Stimulated activated CD4-positive, alpha-beta T cell treated with anti-CD3 and anti-CD28 coated beads, Interleukin-4, amount 100 ng/mL, for 1 hour (primary cell): ENCODE results near the gene WWOX.

Source experiments
- DNase-seq: peaks from one replicate; pipeline ENCODE4 v3.0.0-alpha.2; 2020

The WWOX gene

DNA sequence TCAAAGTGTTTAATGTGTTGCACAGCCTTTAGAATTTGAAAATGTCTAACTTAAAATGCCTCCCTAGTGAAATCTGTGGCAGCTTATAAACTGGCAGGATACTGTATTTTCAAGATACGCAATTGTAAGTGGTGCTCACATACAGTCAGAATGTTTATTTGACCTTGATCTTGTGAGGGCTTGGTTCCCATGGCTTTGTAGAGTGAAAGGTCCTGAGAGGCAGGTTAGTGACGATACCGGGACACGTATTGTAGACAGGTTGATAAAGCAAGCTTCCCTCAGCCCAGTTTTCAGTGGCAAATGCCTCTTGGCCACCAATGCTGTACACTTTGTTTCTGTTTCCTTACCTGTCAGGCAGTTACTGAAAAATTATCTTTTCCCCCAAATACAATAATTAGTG, 1074.5 kb downstream of the WWOX start:
- no peak for DNase-seq

DNA sequence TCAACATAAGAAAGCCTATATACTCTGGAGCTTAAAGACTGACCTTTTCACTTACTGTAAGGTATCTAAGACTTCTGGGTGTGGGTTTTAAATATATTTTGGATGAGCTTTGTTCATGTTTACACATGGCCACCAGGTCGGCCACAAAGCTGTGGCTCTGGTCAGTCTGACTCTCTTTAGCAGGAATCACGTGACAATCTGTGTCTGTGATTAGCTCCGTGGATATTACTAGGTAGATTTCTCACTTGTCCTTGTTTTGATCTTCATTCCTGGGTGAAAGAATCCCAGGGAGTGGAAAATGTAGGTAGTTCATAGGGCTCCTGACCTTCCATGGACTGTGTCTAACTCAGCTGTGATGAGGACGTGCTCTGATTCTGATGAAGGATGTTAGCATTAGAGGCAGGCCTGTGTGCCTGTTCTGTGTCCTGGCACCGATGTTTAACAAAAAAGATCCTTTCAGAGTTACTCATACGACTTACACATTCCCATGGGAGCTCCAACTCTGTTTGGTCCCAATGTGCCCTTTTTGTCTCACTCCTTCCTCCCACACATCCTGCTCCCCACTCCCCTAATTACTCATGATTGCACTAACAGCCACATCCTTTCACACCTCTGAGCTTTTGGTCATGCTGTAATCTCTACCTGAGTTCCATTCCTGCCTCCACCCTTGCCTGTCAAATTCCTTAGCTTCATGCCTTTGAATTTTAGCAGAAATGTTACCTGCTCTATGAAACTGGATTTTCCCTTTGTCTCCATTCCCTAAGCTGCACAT, 1076.0 kb downstream of the WWOX start:
- no peak for DNase-seq

DNA sequence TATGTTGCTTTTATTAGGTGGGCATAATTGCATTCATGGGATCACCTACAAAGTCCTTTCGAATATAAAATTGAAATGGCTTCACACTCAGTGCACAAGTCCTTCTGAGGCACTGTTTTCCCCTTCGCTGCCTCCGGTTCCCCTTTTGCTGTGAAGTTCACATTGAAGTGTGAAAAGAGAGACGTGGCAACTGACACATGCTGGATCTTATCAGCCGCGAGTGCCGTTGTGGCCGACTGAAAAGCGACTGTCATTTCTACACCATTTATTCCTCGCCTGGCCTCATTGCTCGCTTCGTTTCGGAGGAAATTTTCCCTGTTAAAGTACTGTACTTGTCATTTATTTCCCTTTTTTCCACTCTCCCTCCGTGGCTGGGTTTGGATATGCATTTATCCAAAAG, 1077.6 kb downstream of the WWOX start:
- DNase-seq = no peak

DNA sequence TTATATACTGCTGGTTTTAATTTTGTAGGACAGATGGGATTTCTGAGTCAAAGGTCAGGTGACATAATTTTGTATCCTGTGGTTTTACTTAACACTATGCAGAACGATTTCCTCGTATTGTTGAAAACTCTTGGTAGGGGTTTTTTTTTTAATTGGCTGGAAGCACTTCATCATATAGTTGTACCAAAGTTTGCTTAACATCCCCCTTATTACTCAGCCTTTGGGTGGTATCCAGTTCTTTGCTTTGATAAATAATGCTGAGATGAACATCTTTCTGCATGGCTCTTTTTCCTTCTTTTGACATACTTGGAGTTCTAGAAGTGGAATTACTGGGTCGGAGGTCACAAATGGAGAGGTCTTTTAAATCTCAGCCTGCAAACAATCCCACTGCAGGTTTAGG, 1082.0 kb downstream of the WWOX start:
- DNase-seq = no peak

DNA sequence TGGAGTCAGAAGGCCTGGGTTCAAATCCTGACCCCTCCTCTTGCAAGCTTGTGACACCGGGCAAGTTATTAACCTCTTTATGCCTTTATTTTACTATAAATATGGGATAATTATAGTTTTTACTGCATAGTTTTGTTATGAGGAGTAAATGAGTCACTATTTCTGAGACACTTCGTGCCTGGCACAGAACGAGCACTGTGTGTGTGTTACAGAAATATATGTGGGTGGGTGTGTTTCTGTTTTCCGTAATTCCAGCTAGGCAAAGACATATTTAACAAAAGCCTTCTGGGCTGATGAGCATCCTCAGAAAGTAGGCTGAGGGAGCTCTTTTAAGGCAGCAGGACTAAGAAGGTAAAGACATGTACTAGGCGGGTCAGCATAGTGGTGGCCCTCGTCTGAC, 1083.2 kb downstream of the WWOX start:
- DNase-seq = no peak

DNA sequence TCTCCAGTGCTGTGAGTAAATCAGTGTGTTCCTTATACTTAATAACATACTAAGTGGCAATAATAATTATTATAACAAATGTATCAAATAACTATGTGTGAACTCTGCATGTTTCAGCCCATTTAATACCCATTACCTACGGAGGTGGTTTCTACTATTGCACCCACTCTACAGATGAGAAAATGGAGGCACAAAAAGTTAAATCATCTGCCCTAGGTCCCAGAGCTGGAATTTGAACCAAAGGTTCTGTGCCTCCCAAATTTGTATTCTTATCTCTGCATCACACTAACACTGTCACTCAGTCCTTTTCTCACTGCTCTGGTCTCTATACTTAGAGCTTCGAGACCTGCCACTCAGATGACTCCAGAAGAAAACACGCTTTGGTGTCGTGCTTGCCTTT, 1084.1 kb downstream of the WWOX start:
- DNase-seq = no peak

DNA sequence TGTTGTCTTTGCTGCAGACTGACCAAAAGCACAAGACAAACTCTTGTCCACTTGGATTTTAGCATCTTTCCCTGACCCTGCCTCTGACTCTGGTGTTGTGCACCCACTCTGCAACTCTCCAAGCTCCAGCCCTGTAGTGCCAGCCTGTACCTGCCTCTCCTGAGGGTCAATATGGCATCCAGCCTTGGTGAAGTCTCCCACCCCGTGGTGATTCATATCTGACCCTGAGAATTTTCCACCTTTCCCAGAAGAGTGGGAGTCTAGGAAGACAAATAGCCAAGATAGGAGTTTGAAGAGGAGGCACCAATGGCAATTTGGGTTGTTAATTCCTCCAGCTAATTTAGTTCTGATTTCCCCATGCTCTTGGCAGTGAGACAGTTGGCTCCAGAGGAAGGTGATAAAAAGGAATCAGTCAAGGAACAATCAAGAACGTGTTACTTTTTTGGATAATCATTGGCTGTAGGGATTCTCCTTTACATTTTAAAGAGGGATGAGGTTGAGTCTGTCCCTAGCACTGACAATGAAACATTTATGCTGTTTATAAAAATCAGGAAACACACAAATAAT, 1085.1 kb downstream of the WWOX start:
- no peak for DNase-seq

DNA sequence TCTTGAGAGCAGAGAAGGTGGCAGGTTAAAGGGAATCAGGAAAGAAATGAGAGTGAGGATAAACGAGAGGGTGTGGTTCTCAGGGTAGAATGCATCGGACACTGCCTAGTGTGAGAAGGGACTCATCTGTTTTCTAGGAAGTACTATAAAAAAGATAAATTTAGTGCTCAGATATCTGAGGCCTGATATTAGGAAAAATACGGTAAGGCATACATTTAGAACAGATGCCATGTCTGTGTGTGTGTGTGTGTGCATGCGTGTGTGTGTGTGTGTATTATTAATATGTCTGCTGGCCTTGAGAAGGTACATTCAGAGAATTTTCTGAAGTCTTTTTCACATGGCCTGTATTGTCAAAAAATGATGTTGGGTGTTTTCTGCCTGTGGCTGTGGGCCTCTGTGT, 1086.3 kb downstream of the WWOX start:
- DNase-seq = no peak

DNA sequence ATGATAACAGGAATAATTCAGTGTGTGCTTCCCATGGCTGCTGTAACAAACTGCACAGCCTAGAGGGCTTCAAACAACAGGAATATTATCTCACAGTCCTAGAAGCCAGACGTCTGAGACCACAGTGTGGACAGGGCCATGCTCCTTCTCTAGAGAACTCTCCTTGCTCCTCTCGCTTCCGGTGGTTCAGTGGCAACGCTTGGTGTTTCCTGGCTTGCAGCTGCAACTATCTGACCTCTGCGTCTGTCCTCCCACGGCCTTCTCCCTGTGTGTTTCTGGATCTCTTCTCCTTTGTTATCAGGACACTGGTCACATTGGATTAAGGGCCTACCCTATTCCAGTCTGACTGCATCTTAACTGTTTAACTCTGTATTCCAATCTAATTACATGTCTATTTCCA, 1086.7 kb downstream of the WWOX start:
- DNase-seq = no peak

DNA sequence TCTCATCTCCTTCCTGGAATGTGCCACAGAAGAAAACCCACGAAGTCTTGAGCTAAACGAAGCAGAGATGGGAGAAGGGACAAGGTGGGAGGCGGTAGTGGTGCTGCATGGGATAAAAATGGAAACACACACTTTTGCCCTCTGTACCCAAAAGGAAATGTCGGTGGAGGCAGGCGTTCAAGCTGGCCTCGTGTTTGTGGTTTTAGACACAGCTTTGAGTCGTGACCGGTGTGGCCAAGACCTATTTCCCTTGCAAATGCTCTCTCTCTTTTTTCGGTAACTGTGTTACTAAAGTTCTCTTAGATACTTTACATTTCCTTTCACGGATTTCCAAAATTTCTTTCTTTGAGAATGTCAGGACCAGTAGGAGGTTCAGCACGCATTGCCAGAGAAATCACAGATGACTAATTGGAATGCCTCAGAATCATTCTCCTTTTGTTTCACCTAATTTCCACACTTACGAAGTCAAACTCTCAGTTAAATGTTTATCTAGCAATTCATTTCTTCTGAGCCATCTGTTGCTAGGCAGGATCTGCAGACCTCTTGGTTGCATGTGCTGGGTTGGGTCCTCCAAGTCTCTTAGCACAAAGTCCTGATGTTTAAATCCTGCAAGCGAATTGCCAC, 1088.8 kb downstream of the WWOX start:
- DNase-seq = no peak

DNA sequence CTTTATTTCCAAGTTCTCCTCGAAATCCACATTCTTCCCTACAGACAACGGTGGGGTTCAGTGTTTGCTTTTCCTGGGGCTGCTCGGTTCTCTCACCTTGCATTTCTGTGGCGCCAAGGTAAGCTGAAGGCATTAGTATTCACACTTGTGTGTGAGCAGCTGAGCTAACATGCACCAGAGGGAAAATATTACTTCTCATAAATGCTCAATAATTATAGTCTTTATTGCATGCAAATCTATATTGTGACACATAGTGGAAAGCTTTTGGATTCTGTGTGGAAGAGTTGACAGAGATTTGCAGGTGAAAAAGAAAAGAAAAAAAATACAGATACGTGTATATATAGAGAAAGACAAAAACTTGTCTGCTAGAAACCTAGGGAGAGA, 1089.3 kb downstream of the WWOX start:
- no peak for DNase-seq

DNA sequence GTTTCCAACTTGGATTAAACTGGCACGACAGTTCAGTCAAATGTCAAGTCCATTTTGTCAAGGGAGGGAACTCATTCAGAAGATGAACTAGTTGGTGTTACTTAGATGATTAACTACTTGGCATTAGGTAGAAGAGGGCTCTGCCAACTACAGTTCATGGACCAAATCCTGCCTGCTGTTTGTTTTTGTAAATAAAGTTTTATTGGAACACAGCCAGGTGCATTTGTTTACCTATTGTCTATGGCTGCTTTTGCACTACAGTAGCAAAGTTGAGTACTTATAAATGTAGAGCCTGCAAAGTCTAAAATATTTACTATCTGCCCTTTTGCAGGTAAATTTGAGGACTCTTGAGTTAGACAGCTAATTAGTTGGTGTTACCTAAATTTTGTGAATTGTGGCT, 1091.1 kb downstream of the WWOX start:
- no peak for DNase-seq

DNA sequence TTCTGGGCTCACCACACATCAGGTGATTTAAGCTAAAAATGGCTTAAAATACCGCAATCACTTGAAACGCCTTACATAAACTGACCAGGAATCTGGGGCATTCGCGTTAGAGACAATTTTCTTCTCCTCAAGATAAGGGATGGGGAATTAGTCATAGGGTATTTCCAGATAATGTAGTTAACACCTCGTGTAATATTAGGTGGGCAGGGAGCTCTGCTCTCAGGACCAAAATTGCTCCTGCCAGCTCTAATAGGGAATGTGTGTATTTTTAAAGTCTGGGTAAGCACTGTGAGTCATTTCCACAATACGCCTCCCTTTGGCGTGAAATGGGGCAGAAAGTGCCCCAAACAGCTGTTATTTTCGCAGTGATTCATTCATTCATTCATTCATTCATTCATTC, 1092.5 kb downstream of the WWOX start:
- DNase-seq = no peak

DNA sequence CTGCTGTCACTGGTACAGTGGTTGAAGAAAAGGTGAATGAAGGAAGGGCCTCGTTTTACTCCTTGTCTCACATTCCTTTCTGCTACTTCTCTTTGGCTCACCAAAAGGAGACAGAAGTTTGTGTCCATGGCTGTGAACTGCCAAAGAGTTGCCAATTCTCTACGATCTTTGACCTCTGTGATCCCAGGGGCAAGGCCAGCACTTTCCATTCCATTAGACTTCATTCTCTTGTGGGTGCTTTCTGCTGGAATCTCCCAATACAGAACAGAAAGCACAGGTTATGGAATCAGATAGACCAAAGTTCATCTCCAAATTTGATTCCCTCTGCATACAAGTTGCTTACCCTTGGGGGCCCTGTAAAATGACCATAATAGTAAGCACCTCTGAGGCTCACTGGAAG, 1093.5 kb downstream of the WWOX start:
- DNase-seq = no peak

DNA sequence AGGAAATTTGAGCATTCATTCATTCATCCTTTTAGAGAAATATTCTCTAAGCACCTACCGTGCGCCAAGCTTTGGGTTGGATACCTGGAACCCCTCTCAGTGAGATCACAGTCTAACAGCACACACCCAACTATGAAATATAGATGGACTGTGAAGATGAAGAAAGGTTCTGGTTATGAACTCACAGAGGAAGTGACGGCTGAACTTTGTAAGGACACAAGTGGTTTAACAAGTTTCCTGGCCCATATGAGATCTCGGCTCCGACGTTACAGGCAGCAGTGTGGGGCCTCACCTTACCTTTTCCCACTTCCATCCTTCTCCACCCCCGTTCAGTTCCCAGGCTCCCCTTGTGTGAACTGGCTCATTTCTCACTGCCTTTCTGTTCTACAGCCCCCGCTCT, 1094.8 kb downstream of the WWOX start:
- DNase-seq = no peak

DNA sequence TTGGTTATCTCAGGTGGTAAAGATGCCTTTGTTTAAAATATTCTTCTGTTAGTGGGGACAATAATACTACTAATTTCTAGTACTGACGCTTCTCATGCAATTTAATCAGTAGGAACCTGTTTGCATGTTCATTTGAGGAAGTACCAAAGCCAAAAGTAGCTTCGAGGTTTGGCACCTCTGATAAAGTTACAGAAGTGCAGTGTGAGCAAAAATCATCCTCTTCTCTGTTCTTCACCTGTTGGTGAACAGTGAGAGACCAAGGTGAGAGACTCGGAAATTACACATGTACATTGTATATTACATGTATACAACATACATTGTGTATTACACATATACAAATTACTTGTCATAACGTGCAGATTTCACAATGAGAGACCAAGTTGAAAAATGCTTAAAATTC, 1096.5 kb downstream of the WWOX start:
- DNase-seq = no peak

DNA sequence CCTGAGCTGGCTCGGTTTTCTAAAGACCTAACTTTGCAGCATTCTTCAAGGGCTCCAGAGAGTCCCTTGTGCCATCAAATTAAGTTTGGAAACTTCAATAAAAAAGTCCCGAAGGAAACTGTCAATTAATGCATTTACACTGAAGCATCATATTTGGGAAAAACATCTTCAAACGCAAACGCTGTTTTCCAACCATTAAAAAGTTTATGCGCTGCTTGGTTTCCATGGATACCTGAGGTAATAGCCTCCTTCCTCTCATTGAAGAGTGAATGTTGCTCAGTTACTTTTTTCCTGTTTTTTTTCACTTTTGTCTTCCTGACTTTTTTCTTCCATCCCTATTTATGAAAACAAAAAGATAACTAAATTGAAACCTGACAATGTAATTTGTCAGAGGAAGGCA, 1102.0 kb downstream of the WWOX start:
- no peak for DNase-seq

DNA sequence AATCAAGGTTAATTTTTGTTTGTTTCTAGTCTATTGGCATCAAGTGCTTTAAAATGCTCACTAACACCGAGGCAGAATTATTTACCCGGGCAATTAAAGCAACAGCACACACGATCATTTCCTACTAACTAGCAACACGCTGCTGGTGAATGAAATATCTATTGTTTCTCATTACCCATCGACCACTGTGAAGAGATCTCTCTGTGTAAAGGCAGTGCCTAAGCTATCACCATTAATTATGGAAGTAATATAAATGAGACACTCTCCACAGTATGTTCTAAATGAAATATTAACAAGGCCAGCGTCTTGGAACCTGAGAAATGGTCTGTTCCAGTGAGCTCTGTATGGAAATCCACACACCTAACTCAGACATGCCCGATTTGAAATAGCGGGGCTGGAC, 1103.5 kb downstream of the WWOX start:
- DNase-seq = no peak

DNA sequence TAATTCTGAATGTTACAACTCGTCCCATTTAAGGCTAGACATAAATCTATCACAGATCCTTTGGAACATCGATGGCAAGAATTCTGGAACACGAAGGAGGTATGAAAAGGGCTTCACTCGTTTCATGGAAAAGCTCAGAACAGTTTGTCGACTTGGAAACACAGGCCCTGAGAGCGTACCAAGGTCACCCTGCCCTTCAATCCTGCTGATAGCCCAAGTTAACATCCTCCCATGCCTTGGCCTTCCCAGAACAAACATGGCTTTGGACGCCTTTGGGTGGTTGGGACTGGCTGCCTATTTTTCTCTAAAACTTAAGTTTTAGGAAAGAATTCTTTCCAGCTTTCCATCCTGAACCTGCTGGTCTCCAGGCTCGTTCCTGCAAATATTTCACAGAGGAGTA, 1105.0 kb downstream of the WWOX start:
- no peak for DNase-seq

DNA sequence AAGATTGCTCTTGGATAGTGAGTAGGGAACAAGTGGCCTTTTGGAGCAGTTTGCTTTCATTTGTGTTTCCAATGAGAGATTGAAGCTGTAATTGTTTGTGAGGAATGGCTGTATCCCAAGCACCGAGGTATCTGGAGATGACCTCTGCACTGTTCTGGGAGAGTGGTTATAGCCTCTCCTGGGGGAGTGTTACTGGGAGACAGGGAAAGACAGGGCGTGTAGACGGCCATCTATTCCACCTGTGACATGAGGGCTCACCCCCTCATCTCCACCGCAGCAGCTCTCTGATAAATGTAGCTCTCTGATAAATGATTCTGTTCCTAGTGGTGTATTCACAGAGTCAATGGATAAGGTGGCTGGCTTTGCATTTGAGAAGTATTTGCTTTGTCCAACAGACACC, 1107.4 kb downstream of the WWOX start:
- DNase-seq = no peak

DNA sequence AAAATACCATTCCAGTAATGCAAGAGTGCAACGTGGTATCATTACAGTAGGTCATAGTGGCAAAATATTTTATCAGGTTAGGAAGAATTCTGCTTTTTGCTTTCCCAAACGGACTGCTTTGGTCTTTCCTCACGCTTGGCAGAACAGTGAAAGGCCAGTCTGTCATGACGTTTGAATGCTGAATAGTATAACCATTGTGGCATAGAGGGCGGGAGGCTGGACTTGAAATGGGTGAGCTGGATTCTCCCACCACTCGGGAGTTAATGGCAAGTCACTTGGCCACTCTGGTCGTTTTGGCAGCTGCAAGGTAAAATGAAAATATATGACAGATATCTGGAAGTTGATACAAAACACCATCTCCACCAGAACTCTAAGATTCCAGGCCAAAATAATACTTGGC, 1109.9 kb downstream of the WWOX start:
- DNase-seq = no peak

DNA sequence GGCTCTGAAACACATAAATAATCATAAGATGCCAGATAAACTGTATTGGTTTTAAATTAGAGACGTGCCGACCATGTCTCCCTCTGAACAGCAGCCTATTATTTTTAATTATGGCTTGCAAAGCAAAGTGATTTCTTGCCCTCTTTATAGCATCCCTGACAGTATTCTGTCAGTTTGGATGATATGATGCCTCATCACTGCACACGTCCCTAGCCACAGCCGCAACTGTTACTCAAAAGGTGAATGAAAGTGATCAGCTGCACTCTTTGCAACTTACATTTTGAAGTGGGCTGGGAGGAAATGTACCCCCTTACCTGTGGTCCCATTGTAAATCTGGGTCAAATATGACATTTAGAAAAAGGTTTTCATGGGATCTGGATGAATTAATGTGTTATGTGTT, 1111.2 kb downstream of the WWOX start:
- DNase-seq = no peak

DNA sequence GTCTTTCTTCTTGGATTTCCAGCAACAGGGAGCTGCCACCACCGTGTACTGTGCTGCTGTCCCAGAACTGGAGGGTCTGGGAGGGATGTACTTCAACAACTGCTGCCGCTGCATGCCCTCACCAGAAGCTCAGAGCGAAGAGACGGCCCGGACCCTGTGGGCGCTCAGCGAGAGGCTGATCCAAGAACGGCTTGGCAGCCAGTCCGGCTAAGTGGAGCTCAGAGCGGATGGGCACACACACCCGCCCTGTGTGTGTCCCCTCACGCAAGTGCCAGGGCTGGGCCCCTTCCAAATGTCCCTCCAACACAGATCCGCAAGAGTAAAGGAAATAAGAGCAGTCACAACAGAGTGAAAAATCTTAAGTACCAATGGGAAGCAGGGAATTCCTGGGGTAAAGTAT, 1112.1 kb downstream of the WWOX start:
- no peak for DNase-seq

DNA sequence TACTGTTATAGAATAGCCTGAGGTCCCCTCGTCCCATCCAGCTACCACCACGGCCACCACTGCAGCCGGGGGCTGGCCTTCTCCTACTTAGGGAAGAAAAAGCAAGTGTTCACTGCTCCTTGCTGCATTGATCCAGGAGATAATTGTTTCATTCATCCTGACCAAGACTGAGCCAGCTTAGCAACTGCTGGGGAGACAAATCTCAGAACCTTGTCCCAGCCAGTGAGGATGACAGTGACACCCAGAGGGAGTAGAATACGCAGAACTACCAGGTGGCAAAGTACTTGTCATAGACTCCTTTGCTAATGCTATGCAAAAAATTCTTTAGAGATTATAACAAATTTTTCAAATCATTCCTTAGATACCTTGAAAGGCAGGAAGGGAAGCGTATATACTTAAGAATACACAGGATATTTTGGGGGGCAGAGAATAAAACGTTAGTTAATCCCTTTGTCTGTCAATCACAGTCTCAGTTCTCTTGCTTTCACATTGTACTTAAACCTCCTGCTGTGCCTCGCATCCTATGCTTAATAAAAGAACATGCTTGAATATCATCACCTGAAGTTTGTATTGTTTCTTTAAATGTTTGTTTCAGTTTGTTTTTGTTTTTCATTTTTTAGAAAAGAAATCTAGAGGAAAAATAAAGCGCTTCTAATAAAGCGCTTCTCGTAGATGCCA, 1112.8 kb downstream of the WWOX start:
- DNase-seq = no peak
